HG02840 (cell line): ENCODE results near the gene STMN1.
"Not testable (repeated sequence)": the region's sequence is repeated elsewhere in the genome, so short reads cannot be mapped to it uniquely, and the experiment has no call there.

Experiments used
- ATAC-seq: cut with Tn5 transposase; IDR thresholded peaks from one replicate; pipeline ENCODE4 v1.9.1; 2021; ENCODE audit warnings: mild to moderate bottlenecking, moderate library complexity, moderate number of reproducible peaks; ENCODE audit not compliant: unreplicated experiment, low FRiP score

STMN1 gene

GRCh38 chr1:25905680-25906643 is at the start of gene STMN1:
Gene STMN1 (minus strand): TSS chr1:25906419. CDS start chr1:25904676, 1,743 bp downstream.
- ATAC-seq, result peak; percentile 68

GRCh38 chr1:25955553-25955952 is 49.3 kb upstream of the STMN1 start:
- ATAC-seq, result no peak

DNA sequence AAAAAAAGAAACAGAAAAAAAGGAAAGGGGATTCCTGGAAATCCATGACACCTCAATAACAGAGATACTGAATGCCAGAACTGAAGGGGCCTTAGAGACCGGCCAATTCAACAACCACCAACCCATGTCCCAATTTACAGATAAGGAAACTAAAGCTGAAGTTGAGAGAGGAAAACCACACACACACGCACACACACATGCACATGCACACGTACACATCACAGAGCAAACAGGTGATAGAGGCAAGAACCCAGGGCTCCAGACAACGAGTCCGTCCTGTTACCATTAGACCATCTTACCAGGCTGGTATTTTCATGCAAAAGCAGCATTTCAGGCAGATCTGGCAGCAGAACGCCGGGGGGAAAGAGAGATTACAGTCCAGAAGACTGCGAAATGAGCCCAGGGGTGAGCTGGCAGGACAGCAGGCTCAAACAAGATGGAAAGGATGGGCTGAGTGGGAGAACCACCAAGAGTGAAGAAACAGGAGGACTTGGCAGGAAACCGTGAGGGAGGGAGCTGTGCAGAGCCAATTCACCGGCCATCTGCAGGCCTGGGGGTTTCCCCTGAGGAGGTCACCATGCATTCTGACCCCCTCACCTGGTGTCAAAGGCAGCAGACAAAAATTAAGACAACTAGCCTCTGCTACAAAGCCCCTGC is 48.2 kb upstream of the STMN1 start:
- ATAC-seq, result no peak

DNA sequence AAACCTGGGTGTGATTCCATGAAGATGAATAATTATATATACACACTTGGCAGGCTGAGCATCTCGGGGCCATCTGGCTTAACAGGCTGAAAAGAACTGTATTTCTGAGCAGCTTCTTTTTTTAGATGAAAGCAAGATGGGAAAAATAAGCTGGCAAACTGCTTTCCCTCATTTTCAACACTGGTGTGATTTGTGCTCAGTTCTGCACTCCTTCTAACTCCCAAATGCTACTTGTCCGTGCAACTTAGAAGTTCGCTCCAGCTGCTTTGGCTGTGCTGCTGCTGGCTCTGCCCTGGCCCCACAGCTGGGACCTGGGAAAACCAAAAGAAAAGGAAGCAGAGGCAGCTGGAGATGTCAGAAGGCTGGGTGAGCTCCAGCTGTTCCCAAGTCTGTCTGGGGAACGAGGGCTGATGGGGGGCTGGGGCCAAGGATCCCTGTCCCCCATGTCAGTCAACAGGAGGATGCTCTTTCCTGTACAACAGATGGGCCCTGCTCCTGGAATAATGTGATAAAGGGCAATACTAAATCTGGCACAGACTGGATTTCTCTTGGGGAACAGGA is 46.7 kb upstream of the STMN1 start:
- no peak for ATAC-seq

GRCh38 chr1:25948641-25949040 is 42.4 kb upstream of the STMN1 start:
- ATAC-seq, result no peak

- no peak for ATAC-seq
Measured at GRCh38 chr1:25947027-25947426, 40.8 kb upstream of the STMN1 start.

GRCh38 chr1:25945761-25946160 is 39.5 kb upstream of the STMN1 start:
- ATAC-seq, result no peak

DNA sequence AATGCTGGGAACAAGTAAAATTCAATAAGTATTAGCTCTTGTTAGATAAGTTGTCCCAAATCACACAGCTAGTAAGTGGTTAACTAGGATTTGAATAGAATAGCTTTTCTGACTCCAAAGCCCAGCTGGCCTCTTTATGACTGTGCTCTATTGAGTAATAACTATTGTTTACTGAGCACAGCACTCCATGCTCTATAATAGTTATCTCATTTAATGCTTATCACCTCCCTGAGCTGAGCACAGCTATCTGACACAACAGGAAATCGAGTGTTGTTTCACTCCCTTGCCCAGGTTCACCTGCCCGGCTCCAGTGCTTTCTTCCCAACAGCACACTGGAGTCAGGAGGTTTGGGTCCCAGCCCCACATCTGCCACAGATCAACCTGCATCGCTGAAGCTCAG is 38.8 kb upstream of the STMN1 start:
- no peak for ATAC-seq

GRCh38 chr1:25943511-25943910 is 37.3 kb upstream of the STMN1 start:
- ATAC-seq, result not testable (repeated sequence)

DNA sequence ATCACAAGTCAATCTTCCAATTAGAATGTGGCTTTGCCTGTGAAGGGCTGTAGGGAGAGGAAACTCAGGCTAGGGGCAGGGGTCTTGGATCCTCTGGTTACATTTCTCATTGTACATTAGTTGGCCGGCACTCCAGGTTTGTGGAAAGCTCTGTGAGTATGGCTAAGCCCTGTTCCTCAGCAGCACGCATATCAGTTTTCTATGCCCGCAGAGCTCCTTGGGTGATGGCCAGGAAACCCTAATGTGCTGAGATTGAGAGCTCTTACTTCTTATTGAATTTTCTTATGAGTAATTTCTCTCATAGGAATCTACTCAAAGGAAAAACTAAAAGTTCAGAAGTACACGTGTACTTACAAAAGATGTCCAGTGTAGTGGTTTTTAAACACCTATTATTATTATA is 30.7 kb upstream of the STMN1 start:
- no peak for ATAC-seq

DNA sequence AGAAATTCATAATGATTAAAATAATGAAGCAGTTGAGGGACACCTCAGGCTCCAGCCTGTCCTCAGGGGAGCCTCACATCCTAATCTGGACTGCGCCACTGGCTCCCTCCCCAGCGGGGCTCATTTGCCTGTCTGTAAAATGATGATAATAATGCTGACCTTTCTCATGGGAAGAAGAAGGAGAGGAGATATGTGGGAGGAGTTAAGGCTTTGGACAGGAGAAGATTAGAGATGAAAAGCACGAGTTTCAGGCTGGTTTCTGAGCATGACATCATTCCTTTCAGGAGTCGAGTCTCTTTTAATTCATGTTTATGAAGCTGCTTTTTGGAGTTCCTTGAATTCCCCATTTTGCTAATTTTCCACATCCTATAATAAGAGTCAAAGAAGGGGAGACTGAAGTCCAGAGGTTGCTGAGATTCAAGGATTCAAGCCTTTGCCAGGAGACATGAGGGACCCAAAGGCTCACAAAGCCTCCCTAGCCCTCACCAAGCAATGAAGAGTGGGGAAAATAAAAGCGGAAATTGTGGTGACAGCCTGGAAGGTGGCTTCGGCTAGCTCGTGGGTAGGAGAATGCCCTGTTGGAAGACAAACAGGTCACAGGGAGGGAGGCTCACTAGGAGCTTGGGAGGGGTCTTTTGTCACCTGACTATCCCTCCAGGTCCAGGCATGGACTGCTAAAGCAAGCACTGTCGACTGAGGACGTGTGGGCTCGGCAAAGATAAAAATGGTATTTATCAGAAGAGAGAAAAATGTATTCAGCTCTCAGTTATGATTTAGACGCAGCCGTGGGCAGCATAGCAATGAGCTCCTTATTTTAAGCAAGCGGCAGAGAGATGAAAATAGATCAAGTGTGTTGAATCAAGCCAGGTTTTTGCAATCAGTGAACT is 27.5 kb upstream of the STMN1 start:
- ATAC-seq, result no peak

DNA sequence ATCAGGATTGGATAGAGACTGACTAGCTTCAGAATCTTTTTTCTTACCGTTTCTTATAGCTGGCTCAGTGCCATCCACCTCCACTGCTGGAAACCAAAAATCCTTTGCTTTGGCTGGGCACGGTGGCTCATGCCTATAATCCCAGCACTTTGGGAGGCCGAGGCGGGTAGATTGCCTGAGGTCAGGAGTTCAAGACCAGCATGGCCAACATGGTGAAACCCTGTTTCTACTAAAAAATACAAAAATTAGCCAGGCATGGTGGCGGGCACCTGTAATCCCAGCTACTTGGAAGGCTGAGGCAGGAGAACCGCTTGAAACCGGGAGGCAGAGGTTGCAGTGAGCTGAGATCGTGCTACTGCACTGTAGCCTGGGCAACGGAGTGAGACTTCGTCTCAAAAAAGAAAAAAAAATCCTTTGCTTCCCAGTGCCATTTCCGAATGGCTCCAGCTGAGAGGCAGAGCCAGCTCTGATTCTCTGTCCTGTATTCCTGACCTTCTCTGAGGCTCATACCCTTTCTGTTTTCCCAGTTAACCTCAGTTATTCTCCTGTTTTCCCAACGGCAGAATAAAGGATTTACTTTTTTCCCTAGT is 26.7 kb upstream of the STMN1 start:
- not testable (repeated sequence) for ATAC-seq

DNA sequence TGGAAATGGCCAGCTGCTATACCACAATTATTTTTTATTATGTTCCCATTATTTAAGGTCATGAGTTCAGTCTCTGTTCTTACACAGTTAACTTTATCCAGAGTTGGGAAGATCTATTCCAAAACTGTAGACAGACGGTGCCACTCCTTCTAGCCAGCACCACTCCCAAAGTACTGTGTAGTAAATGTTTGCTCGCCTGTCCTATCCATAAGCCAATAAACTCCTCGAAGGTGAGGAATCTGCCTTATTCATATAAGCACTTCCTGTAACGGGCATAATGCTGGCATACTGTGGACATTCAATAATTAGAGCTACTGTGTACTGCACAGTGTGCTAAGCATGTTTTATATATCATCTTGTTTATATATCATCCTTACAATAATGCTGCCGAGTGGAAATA is 26.1 kb upstream of the STMN1 start:
- no peak for ATAC-seq

DNA sequence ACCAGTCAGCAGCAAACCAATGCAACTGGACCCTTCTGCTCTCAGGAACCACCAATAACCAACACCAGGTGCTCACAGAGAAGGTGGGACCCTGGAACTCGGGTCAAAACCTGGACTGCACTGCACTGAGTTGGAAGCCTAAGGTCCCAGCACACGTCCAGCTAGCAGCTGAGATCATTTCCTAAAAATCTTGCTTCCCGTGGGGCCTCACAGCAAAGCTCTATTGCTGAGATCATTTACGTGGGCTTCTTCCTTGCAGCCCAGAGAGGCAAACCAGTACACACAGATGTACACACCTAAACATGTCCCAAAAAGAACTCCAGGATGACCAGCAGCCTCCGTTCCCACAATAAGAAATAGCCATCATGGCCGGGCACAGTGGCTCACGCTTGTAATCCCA is 22.8 kb upstream of the STMN1 start:
- no peak for ATAC-seq

GRCh38 chr1:25927521-25928265 is 21.5 kb upstream of the STMN1 start:
- no peak for ATAC-seq

- no peak for ATAC-seq
Measured at GRCh38 chr1:25926731-25927496, 20.7 kb upstream of the STMN1 start.

GRCh38 chr1:25924454-25924853 is 18.2 kb upstream of the STMN1 start:
- ATAC-seq, result no peak

DNA sequence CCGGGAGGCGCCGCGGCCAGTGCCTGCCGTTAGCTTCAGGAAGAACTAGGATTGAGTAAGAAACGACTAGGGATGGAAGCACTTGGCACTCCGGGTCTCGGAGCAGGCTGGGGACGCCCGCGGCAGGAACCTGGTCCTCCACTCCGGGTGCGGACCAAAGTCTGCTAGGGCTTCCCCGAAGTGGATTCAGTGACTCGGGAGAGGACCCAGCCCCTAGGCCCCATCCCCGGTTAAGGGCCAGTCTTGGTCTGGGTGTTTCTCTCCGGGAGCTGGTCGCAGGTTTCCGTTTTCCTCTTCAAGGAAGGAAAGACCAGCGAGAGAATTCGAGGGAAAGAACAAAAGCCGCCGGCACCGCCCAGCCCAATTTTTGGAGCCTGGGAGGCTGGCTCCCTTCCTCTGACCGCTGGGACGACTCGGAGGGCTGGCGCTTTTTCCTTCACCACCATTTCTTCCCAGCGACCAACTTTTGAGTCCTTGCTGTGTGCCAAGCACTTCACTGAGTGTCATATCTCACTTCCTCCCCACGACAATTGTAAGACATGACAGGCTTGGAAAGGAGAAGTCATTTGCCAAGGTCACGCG is 16.8 kb upstream of the STMN1 start:
- ATAC-seq, result no peak
